RWPE2 (cell line): Measurements from ENCODE around the gene ANO3.

ENCODE experiments used
- ATAC-seq: fragments of 200-7000 bp; cut with Tn5 transposase; 3 replicates; pipeline ENCODE4 v1.9.1; 2021; ENCODE audit warnings: low read depth
- DNase-seq: peaks from one replicate; pipeline ENCODE4 v3.0.0-alpha.2; 2020; ENCODE audit warnings: low spot score
- H3K27ac ChIP-seq: fragments of 450-650 bp; 2 replicates; pipeline ENCODE4 v1.5.1; 2017; ENCODE audit warnings: mild to moderate bottlenecking; ENCODE audit not compliant: poor library complexity, severe bottlenecking
- H3K27me3 ChIP-seq: fragments of 250-450 bp; sonication (Bioruptor Pico); 2 replicates; pipeline ENCODE4 v1.5.1; 2021; ENCODE audit warnings: mild to moderate bottlenecking, moderate library complexity; ENCODE audit not compliant: insufficient read depth, poor library complexity, severe bottlenecking
- H3K36me3 ChIP-seq: fragments of 250-450 bp; sonication (Bioruptor Pico); 2 replicates; pipeline ENCODE4 v1.5.1; 2020; ENCODE audit warnings: low read depth, mild to moderate bottlenecking, moderate library complexity
- H3K4me1 ChIP-seq: fragments of 250-450 bp; sonication (Bioruptor Pico); 2 replicates; pipeline ENCODE4 v1.5.1; 2021; ENCODE audit warnings: mild to moderate bottlenecking, moderate library complexity; ENCODE audit not compliant: insufficient read depth, poor library complexity, severe bottlenecking
- H3K4me3 ChIP-seq: fragments of 250-450 bp; sonication (Bioruptor Pico); 2 replicates; pipeline ENCODE4 v1.5.1; 2021; ENCODE audit warnings: mild to moderate bottlenecking, moderate library complexity; ENCODE audit not compliant: severe bottlenecking
- H3K9me3 ChIP-seq: fragments of 250-450 bp; sonication (Bioruptor Pico); 2 replicates; pipeline ENCODE4 v1.5.1; 2021; ENCODE audit warnings: mild to moderate bottlenecking, moderate library complexity; ENCODE audit not compliant: severe bottlenecking
- CTCF ChIP-seq: fragments of 450-650 bp; IDR thresholded peaks from one replicate; pipeline ENCODE4 v1.5.1; 2017; ENCODE audit warnings: mild to moderate bottlenecking, moderate library complexity; ENCODE audit not compliant: poor library complexity, severe bottlenecking

Gene ANO3

GRCh38 chr11:26578998-26579661 lies 247.2 kb downstream of the ANO3 start:
- peaks cover 51% of the 10 kb centered on the region for H3K4me1 ChIP-seq
- no peak for DNase-seq
- H3K27me3 ChIP-seq: no peaks in the 10 kb centered on the region
- no peaks in the 10 kb centered on the region for H3K9me3 ChIP-seq
- peak overlapping the region; percentile 64 for H3K27ac ChIP-seq
- ATAC-seq: peak; percentile 83
- TF ChIP-seq CTCF: no peak
- no peak overlapping the region for H3K4me3 ChIP-seq
- H3K36me3 ChIP-seq: no peaks in the 10 kb centered on the region

GRCh38 chr11:26579683-26580082 lies 247.8 kb downstream of the ANO3 start:
- H3K4me1 ChIP-seq: peaks cover 57% of the 10 kb centered on the region
- H3K9me3 ChIP-seq: no peaks in the 10 kb centered on the region
- no peaks in the 10 kb centered on the region for H3K36me3 ChIP-seq
- ATAC-seq (no peak), DNase-seq (no peak)
- peak overlapping the region; percentile 64 for H3K27ac ChIP-seq
- H3K4me3 ChIP-seq: no peak overlapping the region
- H3K27me3 ChIP-seq: no peaks in the 10 kb centered on the region
- TF ChIP-seq CTCF: no peak

GRCh38 chr11:26580929-26581328 lies 249.0 kb downstream of the ANO3 start:
- ATAC-seq (peak; percentile 34; the same call in 1 of the 3 replicates), DNase-seq (no peak)
- Histone ChIP-seq H3K4me1 (peaks cover 56% of the 10 kb centered on the region), H3K4me3 (no peak overlapping the region), H3K27me3 (no peaks in the 10 kb centered on the region), H3K9me3 (no peaks in the 10 kb centered on the region), H3K27ac (peak overlapping the region; percentile 64), H3K36me3 (no peaks in the 10 kb centered on the region)
- no peak for TF ChIP-seq CTCF

GRCh38 chr11:26583550-26583949 lies 251.6 kb downstream of the ANO3 start:
- ATAC-seq: peak; percentile 73
- Histone ChIP-seq H3K9me3 (no peaks in the 10 kb centered on the region), H3K4me1 (peaks cover 49% of the 10 kb centered on the region), H3K36me3 (no peaks in the 10 kb centered on the region), H3K27ac (peak overlapping the region; percentile 8), H3K27me3 (no peaks in the 10 kb centered on the region), H3K4me3 (no peak overlapping the region)
- no peak for TF ChIP-seq CTCF
- peak; percentile 57 for DNase-seq

- no peak for TF ChIP-seq CTCF
- no peak for ATAC-seq
- DNase-seq: no peak
Measured at GRCh38 chr11:26584818-26585217, 252.9 kb downstream of the ANO3 start.

More at GRCh38 chr11:26584818-26585217, 252.9 kb downstream of the ANO3 start:
- H3K27ac ChIP-seq: no peak overlapping the region
- no peak overlapping the region for H3K4me3 ChIP-seq
- peaks cover 37% of the 10 kb centered on the region for H3K4me1 ChIP-seq
- no peaks in the 10 kb centered on the region for H3K27me3 ChIP-seq
- H3K36me3 ChIP-seq: no peaks in the 10 kb centered on the region
- no peaks in the 10 kb centered on the region for H3K9me3 ChIP-seq
